SK-N-SH (cell line): ENCODE data around the gene SLC2A11. TPM values are rescaled to one million over a fixed set of nuclear protein-coding genes. Genes with fewer than 3 reads are reported as not detected.
A peak's percentile ranks its signal among the peaks of the same experiment; 100 is the strongest.

Experiments used
- CTCF ChIA-PET: fragments of 300-600, 350-600 bp; formaldehyde crosslinking; extraction: SDS; loops from one replicate; lab custom pipeline; 2021; lab: Yijun Ruan, JAX
- POLR2A ChIA-PET: fragments of 350-600 bp; sonication (Branson Sonifier 250); formaldehyde crosslinking; extraction: SDS; loops from one replicate; lab custom pipeline; 2020; ENCODE audit warnings: antibody characterized with exemption, inconsistent platforms; lab: Yijun Ruan, JAX
- DNase-seq: peaks from one replicate; pipeline ENCODE4 v3.0.0; 2012
- H2AFZ ChIP-seq: fragments of 200-600 bp; sonication (generic); 2 replicates; pipeline ENCODE4 v1.8.1; 2016; ENCODE audit warnings: antibody characterized with exemption, mild to moderate bottlenecking, low read depth
- H3F3A ChIP-seq: fragments of 200-600 bp; sonication (generic); replicated peaks from 2 replicates; pipeline ENCODE3; 2016; ENCODE audit warnings: antibody characterized with exemption, mild to moderate bottlenecking; ENCODE audit not compliant: insufficient read depth
- H3K27ac ChIP-seq, 2 experiments: fragments of 200-500 bp in 1 of 2; fragments of 200-600 bp in 1 of 2; sonication (Bioruptor generic) in 1 of 2; sonication (generic), shearing (Covaris generic) in 1 of 2; 2 replicates each; pipeline versions ENCODE4 v1.5.1 to v1.6.1; 2014 to 2016; ENCODE audit warnings: low read depth in 2 of 2, inconsistent platforms in 1 of 2, low read length in 1 of 2, mild to moderate bottlenecking in 1 of 2, mixed read lengths in 1 of 2
- H3K27me3 ChIP-seq: fragments of 200-600 bp; sonication (generic), shearing (Covaris generic); 2 replicates; pipeline ENCODE4 v1.6.1; 2016; ENCODE audit warnings: mixed run types; ENCODE audit not compliant: insufficient read depth
- H3K36me3 ChIP-seq, 2 experiments: fragments of 200-500 bp in 1 of 2; fragments of 200-600 bp in 1 of 2; sonication (Bioruptor generic) in 1 of 2; sonication (generic) in 1 of 2; replicated peaks in 1 of 2; 2 replicates each; pipeline versions ENCODE3 to v1.5.1; 2014 to 2016; ENCODE audit warnings: low read length in 1 of 2, mild to moderate bottlenecking in 1 of 2; ENCODE audit not compliant: insufficient read depth in 2 of 2, control insufficient read depth in 1 of 2
- H3K4me1 ChIP-seq, 2 experiments: fragments of 200-500 bp in 1 of 2; fragments of 200-600 bp in 1 of 2; sonication (Bioruptor generic) in 1 of 2; sonication (generic), shearing (Covaris generic) in 1 of 2; 2 replicates each; pipeline versions ENCODE4 v1.5.1 to v1.6.1; 2014 to 2016; ENCODE audit warnings: low read depth in 1 of 2, low read length in 1 of 2, mixed run types in 1 of 2; ENCODE audit not compliant: insufficient read depth in 2 of 2, control insufficient read depth in 1 of 2
- H3K4me2 ChIP-seq: fragments of 200-600 bp; sonication (generic), shearing (Covaris generic); 2 replicates; pipeline ENCODE4 v1.6.1; 2017; ENCODE audit warnings: mixed run types
- H3K4me3 ChIP-seq, 2 experiments: fragments of 200-500 bp in 1 of 2; fragments of 200-600 bp in 1 of 2; sonication (Bioruptor generic) in 1 of 2; sonication (generic), shearing (Covaris generic) in 1 of 2; 2 replicates each; pipeline versions ENCODE4 v1.5.1 to v1.8.1; 2014 to 2016; ENCODE audit warnings: low read depth in 2 of 2, inconsistent platforms in 1 of 2, low read length in 1 of 2, mild to moderate bottlenecking in 1 of 2, mixed read lengths in 1 of 2, moderate library complexity in 1 of 2
- H3K79me2 ChIP-seq: fragments of 200-600 bp; sonication (generic); 2 replicates; pipeline ENCODE4 v1.8.1; 2017; ENCODE audit warnings: mild to moderate bottlenecking; ENCODE audit not compliant: insufficient read depth
- H3K9ac ChIP-seq: fragments of 200-600 bp; sonication (generic); 2 replicates; pipeline ENCODE4 v1.6.1; 2017; ENCODE audit warnings: mixed run types
- H3K9me2 ChIP-seq: fragments of 200-600 bp; sonication (generic); 2 replicates; pipeline ENCODE4 v1.6.1; 2017; ENCODE audit warnings: mixed run types
- H3K9me3 ChIP-seq: fragments of 200-600 bp; sonication (generic); 2 replicates; pipeline ENCODE4 v1.6.1; 2017; ENCODE audit warnings: mixed run types, mild to moderate bottlenecking, moderate library complexity
- H4K20me1 ChIP-seq: fragments of 200-600 bp; sonication (generic); 2 replicates; pipeline ENCODE4 v1.6.1; 2017; ENCODE audit warnings: mild to moderate bottlenecking, mixed run types; ENCODE audit not compliant: insufficient read depth
- ELF1 ChIP-seq: IDR thresholded peaks from 2 replicates; pipeline ENCODE4 v1.4.0; 2012
- FOXJ3 ChIP-seq: sonication (generic); formaldehyde crosslinking; IDR thresholded peaks from 2 replicates; pipeline ENCODE4 v1.5.1; 2020; ENCODE audit warnings: mild to moderate bottlenecking, missing genetic modification reagents
- GATA2 ChIP-seq: sonication (generic); formaldehyde crosslinking; IDR thresholded peaks from 2 replicates; pipeline ENCODE4 v1.5.0; 2020; ENCODE audit warnings: mild to moderate bottlenecking, missing genetic modification reagents
- NRF1 ChIP-seq: IDR thresholded peaks from 2 replicates; pipeline ENCODE4 v1.6.1; 2012; ENCODE audit warnings: low read depth, mild to moderate bottlenecking, low read length
- RCOR1 ChIP-seq: fragments of 150-350 bp; IDR thresholded peaks from 2 replicates; pipeline ENCODE4 v1.6.1; 2017; ENCODE audit warnings: antibody characterized with exemption, low read length
- RXRA ChIP-seq: IDR thresholded peaks from 2 replicates; pipeline ENCODE4 v1.4.0; 2012; ENCODE audit warnings: low read depth, mild to moderate bottlenecking, borderline replicate concordance
- TCF12 ChIP-seq: IDR thresholded peaks from 2 replicates; pipeline ENCODE4 v1.4.0; 2012
- WGBS: methylation state at CpG from one replicate; pipeline ENCODE4 v1.1.6; 2017; ENCODE audit warnings: low lambda C conversion rate; 5-methylcytosine and 5-hydroxymethylcytosine counted together
- polyA plus RNA-seq, 3 experiments: library from polyadenylated mRNA; depleted of rRNA; stranded (reverse); fragments of >200 nt; gene quantifications; 2 replicates each; pipeline ENCODE4 v1.2.3, GENCODE V29; 2012
- TF ChIP-seq, protein P1 (sequence below): IDR thresholded peaks from 2 replicates; pipeline ENCODE4 v1.4.0; 2012; ENCODE audit warnings: low read depth, borderline replicate concordance
- TF ChIP-seq, protein P2 (sequence below): fragments of 150-350 bp; IDR thresholded peaks from 2 replicates; pipeline ENCODE4 v1.6.1; 2017; ENCODE audit warnings: antibody characterized with exemption, low read length, low read depth, borderline replicate concordance
- TF ChIP-seq, protein P3 (sequence below): IDR thresholded peaks from 2 replicates; pipeline ENCODE4 v1.6.1; 2012; ENCODE audit warnings: mild to moderate bottlenecking, low read depth, low read length, moderate library complexity
- TF ChIP-seq, protein P4 (sequence below): fragments of 200-600 bp; sonication (generic); IDR thresholded peaks from 2 replicates; pipeline ENCODE4 v1.6.1; 2017; ENCODE audit warnings: antibody characterized with exemption, mild to moderate bottlenecking, moderate library complexity

Gene SLC2A11
- polyA plus RNA-seq, 1 of the 3 experiments (the other 2 are of a cell fraction), result 21.8 TPM

- Histone ChIP-seq H3K4me1 (peaks cover 4 to 39% of the 10 kb centered on the region in 2 experiments), H3K4me2 (no peak overlapping the region), H3K36me3 (no peaks in the 10 kb centered on the region), H3K9ac (no peak overlapping the region), H3K27me3 (no peaks in the 10 kb centered on the region), H3K9me2 (no peaks in the 10 kb centered on the region), H3K27ac (peak overlapping the region in 1 of 2 experiments; percentile 91; a peak in 2 of 4 replicates), H3K4me3 (no peak overlapping the region), H4K20me1 (no peaks in the 10 kb centered on the region), H2AFZ (no peak overlapping the region), H3K9me3 (no peaks in the 10 kb centered on the region), H3F3A (no peaks in the 10 kb centered on the region), H3K79me2 (no peaks in the 10 kb centered on the region)
- CTCF ChIA-PET, result interaction anchor here (0.9 to 10.1 kb wide), 7 partner anchors 10 to 86 kb away, joined by 3 to 277 read pairs (median 5); partner anchors contain the start of genes C22orf15, CHCHD10, MMP11 and SLC2A11
- POLR2A ChIA-PET, result interaction anchor here (0.5 to 2.5 kb wide), 11 partner anchors 9 to 291 kb away, joined by 3 to 13 read pairs (median 4); partner anchors contain the start of genes CHCHD10 and SLC2A11
- no peak for TF ChIP-seq FOXJ3 (CRISPR knock-in tag)
- no peak for TF ChIP-seq ELF1
- no peak for TF ChIP-seq NRF1
- TF ChIP-seq RCOR1, result no peak
- TF ChIP-seq, protein P1, sequence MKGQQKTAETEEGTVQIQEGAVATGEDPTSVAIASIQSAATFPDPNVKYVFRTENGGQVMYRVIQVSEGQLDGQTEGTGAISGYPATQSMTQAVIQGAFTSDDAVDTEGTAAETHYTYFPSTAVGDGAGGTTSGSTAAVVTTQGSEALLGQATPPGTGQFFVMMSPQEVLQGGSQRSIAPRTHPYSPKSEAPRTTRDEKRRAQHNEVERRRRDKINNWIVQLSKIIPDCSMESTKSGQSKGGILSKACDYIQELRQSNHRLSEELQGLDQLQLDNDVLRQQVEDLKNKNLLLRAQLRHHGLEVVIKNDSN, result no peak
- no peak for TF ChIP-seq GATA2
- no peak for TF ChIP-seq TCF12
- peak; percentile 46 for DNase-seq
- 77% methylated on average over 6 of the region's 9 CpGs for whole genome bisulfite sequencing
These were observed 12.2 kb upstream of the SLC2A11 start for GRCh38 chr22:23845265-23846080.

- Histone ChIP-seq H3K9ac (no peak overlapping the region), H3K27me3 (no peaks in the 10 kb centered on the region), H3K27ac (peak overlapping the region; percentile 44 to 91; a peak in 3 of 4 replicates), H4K20me1 (no peaks in the 10 kb centered on the region), H3K4me1 (peaks cover 4 to 39% of the 10 kb centered on the region in 2 experiments), H3F3A (no peaks in the 10 kb centered on the region), H3K79me2 (no peaks in the 10 kb centered on the region), H3K4me3 (no peak overlapping the region), H3K9me2 (no peaks in the 10 kb centered on the region), H3K36me3 (no peaks in the 10 kb centered on the region), H3K4me2 (no peak overlapping the region; the same call in 1 of the 2 replicates), H3K9me3 (no peaks in the 10 kb centered on the region), H2AFZ (peak overlapping the region; percentile 35; the same call in 1 of the 2 replicates)
- TF ChIP-seq, protein P2, sequence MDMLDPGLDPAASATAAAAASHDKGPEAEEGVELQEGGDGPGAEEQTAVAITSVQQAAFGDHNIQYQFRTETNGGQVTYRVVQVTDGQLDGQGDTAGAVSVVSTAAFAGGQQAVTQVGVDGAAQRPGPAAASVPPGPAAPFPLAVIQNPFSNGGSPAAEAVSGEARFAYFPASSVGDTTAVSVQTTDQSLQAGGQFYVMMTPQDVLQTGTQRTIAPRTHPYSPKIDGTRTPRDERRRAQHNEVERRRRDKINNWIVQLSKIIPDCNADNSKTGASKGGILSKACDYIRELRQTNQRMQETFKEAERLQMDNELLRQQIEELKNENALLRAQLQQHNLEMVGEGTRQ, result no peak
- TF ChIP-seq, protein P3, sequence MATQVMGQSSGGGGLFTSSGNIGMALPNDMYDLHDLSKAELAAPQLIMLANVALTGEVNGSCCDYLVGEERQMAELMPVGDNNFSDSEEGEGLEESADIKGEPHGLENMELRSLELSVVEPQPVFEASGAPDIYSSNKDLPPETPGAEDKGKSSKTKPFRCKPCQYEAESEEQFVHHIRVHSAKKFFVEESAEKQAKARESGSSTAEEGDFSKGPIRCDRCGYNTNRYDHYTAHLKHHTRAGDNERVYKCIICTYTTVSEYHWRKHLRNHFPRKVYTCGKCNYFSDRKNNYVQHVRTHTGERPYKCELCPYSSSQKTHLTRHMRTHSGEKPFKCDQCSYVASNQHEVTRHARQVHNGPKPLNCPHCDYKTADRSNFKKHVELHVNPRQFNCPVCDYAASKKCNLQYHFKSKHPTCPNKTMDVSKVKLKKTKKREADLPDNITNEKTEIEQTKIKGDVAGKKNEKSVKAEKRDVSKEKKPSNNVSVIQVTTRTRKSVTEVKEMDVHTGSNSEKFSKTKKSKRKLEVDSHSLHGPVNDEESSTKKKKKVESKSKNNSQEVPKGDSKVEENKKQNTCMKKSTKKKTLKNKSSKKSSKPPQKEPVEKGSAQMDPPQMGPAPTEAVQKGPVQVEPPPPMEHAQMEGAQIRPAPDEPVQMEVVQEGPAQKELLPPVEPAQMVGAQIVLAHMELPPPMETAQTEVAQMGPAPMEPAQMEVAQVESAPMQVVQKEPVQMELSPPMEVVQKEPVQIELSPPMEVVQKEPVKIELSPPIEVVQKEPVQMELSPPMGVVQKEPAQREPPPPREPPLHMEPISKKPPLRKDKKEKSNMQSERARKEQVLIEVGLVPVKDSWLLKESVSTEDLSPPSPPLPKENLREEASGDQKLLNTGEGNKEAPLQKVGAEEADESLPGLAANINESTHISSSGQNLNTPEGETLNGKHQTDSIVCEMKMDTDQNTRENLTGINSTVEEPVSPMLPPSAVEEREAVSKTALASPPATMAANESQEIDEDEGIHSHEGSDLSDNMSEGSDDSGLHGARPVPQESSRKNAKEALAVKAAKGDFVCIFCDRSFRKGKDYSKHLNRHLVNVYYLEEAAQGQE, result no peak
- TF ChIP-seq RXRA, result no peak
- no peak for TF ChIP-seq GATA2
- TF ChIP-seq, protein P4, sequence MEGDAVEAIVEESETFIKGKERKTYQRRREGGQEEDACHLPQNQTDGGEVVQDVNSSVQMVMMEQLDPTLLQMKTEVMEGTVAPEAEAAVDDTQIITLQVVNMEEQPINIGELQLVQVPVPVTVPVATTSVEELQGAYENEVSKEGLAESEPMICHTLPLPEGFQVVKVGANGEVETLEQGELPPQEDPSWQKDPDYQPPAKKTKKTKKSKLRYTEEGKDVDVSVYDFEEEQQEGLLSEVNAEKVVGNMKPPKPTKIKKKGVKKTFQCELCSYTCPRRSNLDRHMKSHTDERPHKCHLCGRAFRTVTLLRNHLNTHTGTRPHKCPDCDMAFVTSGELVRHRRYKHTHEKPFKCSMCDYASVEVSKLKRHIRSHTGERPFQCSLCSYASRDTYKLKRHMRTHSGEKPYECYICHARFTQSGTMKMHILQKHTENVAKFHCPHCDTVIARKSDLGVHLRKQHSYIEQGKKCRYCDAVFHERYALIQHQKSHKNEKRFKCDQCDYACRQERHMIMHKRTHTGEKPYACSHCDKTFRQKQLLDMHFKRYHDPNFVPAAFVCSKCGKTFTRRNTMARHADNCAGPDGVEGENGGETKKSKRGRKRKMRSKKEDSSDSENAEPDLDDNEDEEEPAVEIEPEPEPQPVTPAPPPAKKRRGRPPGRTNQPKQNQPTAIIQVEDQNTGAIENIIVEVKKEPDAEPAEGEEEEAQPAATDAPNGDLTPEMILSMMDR, result no peak
- no peak for TF ChIP-seq RCOR1
- no peak for TF ChIP-seq FOXJ3 (CRISPR knock-in tag)
- ChIA-PET POLR2A (interaction anchor here (0.6 to 2.5 kb wide), 10 partner anchors 11 to 78 kb away, joined by 3 to 13 read pairs (median 4); partner anchors contain the start of genes CHCHD10, MIF and SLC2A11), CTCF (interaction anchor here (0.7 to 10.1 kb wide), 9 partner anchors 11 to 85 kb away, joined by 3 to 277 read pairs (median 5); partner anchors contain the start of genes C22orf15, CHCHD10, MMP11 and SLC2A11)
- 83% methylated on average over 7 of the region's 7 CpGs for WGBS
- no peak for DNase-seq
These were observed 11.6 kb upstream of the SLC2A11 start for GRCh38 chr22:23846081-23846469.
